Heart left ventricle (tissue), 13 donors: ENCODE data around the gene IFITM2.

ENCODE experiments used
- POLR2A ChIP-seq, 2 donors: fragments of 450-650 bp; IDR thresholded peaks; one replicate each; pipeline ENCODE4 v1.6.1; 2017; ENCODE audit warnings: antibody characterized with exemption in 2 of 2, mild to moderate bottlenecking in 2 of 2, moderate library complexity in 2 of 2
- TF ChIP-seq, protein P1 (sequence below), 12 donors: fragments of 200-600 bp; sonication (generic) in 4 of 12; IDR thresholded peaks; one replicate each; pipeline versions ENCODE4 v1.5.0 to v1.8.0; 2018 to 2022; ENCODE audit warnings: antibody characterized with exemption in 12 of 12, mild to moderate bottlenecking in 5 of 12
- donor health status: ischemic (EF 13 %, LVEDD 7.1; RV severe dilation, severe dysfunction).
- donor health status: DM: no; HTN: yes; CAD: no.
- donor health status: DM: no; HTN: no; CAD: no.
- donor health status: ischemic (EF 25% LVEDD 6.9; RV normal size, moderate dysfunction).
- donor health status: ischemic (EF 25% LVEDD 5.7; RV mildly dilated, moderate dysfunction).
- donor health status: ischemic (EF 35%, LVEDD 5.7; RV mildly dilated, moderate dysfunction).
- donor health status: nonischemic (EF 11% LVEDD 7.7; RV severe dilation, severe dysfunction).
- donor health status: DM: yes; HTN: yes; CAD: no.
- donor health status: PGD.
- donor health status: ischemic (EF 29% LVEDD 5.4; RV normal size, mild dysfunction).
- donor health status: nonischemic (EF 23%, LVEDD 6.1; RV moderate dilation, normal function).

- TF ChIP-seq, protein P1, sequence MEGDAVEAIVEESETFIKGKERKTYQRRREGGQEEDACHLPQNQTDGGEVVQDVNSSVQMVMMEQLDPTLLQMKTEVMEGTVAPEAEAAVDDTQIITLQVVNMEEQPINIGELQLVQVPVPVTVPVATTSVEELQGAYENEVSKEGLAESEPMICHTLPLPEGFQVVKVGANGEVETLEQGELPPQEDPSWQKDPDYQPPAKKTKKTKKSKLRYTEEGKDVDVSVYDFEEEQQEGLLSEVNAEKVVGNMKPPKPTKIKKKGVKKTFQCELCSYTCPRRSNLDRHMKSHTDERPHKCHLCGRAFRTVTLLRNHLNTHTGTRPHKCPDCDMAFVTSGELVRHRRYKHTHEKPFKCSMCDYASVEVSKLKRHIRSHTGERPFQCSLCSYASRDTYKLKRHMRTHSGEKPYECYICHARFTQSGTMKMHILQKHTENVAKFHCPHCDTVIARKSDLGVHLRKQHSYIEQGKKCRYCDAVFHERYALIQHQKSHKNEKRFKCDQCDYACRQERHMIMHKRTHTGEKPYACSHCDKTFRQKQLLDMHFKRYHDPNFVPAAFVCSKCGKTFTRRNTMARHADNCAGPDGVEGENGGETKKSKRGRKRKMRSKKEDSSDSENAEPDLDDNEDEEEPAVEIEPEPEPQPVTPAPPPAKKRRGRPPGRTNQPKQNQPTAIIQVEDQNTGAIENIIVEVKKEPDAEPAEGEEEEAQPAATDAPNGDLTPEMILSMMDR (IDR thresholded peaks at IDR 0.05): no peak
- no peak for TF ChIP-seq POLR2A (IDR thresholded peaks at IDR 0.05)
Observed at GRCh38 chr11:299081-299891, 8.3 kb upstream of the IFITM2 start, which contains the start of gene IFITM5.
